ENCODE results near the gene C17orf100.

Gene C17orf100

GRCh38 chr17:6651354-6651918 is at the start of gene C17orf100, which contains the start of gene MED31:
Gene C17orf100, plus strand, starts transcription at chr17:6651762. Its CDS starts 152 bp downstream, at chr17:6651914.
Gene MED31, minus strand, starts transcription at chr17:6651605. Its CDS starts 77 bp downstream, at chr17:6651528.
- DNase-seq (ENCODE audit: low read depth): peak; percentile 72

- DNase-seq (ENCODE audit: low read depth): no peak
Measured at GRCh38 chr17:6602141-6602540, 49.4 kb upstream of the C17orf100 start.

DNA sequence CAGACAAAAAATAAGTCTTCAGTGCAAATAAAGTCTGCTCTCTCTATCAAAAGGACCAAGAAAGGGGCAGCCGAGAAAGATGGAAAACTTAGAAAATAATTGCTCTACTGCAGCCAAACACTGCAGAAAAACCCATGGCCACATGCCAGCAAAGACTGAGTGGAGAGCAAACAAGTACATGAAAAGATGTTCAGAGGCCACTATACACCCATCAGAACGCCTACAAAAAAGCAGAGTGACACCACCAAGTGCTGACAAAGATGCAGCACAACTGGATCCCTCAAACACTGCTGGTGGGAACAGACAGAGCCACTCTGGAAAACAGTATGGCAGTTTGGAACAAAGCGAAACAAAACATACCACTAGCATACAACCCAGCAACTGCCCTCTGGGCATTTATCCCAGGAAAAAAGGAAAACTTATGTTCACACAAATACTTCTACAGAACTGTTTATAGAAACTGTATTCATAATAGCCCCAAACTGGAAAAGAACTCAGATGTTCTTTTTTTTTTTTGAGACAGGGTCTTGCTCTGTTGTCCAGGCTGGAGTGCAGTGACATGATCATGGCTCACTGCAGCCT is 47.7 kb upstream of the C17orf100 start:
- no peak for DNase-seq (ENCODE audit: low read depth)

DNA sequence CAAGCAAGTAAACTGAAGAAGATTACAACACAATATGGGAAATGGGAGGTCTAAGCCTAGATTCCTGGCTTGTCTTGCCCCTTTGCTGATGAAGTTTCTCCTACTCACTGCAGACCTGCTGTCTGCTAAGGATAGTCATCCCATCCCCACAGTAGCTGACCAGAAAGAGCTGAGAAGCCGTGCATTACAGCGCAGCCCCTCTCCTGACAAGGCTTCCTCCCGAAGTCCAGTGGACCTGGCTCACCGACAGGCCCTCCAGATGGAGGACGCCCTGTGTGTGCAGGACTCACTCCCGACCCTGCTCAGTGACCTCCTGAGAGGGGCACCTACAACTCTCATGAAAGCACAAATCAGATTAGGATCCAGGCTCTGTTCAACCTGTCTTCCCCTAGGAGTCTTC is 46.4 kb upstream of the C17orf100 start:
- DNase-seq (ENCODE audit: low read depth): no peak

DNA sequence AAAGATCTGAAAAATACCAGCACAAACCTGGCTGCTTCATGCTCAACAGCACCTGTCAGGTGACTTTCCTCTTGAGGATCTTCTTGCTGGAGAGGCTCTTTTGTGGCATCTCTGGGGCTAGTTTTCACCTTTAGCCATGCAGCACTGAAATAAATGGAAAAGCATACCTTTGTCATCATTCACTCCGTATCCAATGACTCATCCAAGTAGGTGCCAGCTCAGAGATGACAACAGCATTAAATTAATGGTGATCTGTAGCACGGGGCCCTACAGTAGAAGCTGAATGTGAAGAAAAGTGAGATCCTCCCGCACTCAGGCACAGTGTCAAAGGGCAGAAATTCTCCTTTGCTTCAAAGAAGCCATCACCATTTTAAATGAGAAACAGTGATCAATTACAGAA is 43.2 kb upstream of the C17orf100 start:
- no peak for DNase-seq (ENCODE audit: low read depth)

DNA sequence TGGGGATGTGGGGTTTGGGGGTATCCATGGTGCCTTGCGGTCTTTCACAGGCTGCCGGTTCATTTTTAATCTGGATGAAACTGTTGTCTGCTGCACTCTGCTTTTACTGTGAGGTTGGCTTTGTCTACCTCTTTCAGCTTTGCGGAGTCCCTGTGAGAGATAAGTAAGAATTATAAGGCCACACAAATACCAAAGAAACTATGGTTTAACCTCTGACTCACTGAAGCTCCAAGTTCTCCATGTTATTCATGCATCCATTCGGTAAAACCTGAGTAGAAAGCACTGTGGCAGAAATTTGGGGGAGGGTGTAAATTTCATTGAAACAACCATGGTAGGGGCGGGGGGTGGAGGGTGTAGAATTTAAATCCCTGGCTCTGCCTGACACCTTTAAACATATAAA is 41.6 kb upstream of the C17orf100 start:
- no peak for DNase-seq (ENCODE audit: low read depth)

DNA sequence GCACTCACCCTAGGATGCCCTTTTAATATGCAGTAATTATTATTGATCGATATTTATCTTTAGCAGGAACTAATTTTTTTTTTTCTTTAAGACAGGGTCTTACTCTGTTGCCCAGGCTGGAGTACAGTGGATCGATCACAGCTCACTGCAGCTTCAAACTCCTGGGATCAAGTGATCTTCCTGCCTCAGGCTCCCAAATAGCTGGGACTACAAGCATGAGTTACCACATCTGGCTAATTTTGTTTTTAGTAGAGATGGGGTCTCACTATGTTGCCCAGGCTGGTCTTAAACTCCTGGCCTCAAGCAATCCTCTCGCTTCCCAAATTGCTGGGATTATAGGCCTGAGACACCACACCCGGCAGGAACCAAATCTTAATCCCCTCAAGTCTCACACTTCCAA is 40.3 kb upstream of the C17orf100 start:
- DNase-seq (ENCODE audit: low read depth): no peak

GRCh38 chr17:6623941-6624340 is 27.6 kb upstream of the C17orf100 start:
- DNase-seq (ENCODE audit: low read depth): no peak

GRCh38 chr17:6626616-6627015 is 24.9 kb upstream of the C17orf100 start:
- DNase-seq (ENCODE audit: low read depth): no peak

GRCh38 chr17:6627019-6627418 is 24.5 kb upstream of the C17orf100 start:
- DNase-seq (ENCODE audit: low read depth): no peak

- DNase-seq (ENCODE audit: low read depth): no peak
Measured at GRCh38 chr17:6630390-6630789, 21.2 kb upstream of the C17orf100 start.

GRCh38 chr17:6632530-6632929 is 19.0 kb upstream of the C17orf100 start:
- DNase-seq (ENCODE audit: low read depth): no peak

GRCh38 chr17:6633263-6633662 is 18.3 kb upstream of the C17orf100 start:
- no peak for DNase-seq (ENCODE audit: low read depth)

- DNase-seq (ENCODE audit: low read depth): no peak
Measured at GRCh38 chr17:6636105-6636504, 15.5 kb upstream of the C17orf100 start.

GRCh38 chr17:6636616-6637457 is 14.7 kb upstream of the C17orf100 start:
- DNase-seq (ENCODE audit: low read depth): no peak

DNA sequence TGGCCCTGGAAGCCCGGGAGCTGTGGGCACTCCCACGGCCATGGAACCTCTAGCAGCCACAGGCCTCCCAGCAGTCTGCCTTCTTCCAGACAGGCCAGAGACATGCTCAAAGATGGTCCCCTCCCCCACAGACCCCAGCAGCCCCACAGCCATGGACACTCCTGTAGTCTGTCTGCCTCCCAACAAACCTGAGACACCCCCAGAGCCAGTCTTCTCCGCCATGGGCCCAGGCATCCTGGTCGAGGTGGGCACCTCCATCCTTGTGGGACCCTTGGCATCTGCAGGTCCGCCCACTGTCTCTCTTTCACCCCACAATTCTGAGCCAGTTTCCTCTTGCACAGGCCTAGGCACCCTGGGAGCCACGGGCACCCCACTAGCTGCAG is 14.1 kb upstream of the C17orf100 start:
- no peak for DNase-seq (ENCODE audit: low read depth)

DNA sequence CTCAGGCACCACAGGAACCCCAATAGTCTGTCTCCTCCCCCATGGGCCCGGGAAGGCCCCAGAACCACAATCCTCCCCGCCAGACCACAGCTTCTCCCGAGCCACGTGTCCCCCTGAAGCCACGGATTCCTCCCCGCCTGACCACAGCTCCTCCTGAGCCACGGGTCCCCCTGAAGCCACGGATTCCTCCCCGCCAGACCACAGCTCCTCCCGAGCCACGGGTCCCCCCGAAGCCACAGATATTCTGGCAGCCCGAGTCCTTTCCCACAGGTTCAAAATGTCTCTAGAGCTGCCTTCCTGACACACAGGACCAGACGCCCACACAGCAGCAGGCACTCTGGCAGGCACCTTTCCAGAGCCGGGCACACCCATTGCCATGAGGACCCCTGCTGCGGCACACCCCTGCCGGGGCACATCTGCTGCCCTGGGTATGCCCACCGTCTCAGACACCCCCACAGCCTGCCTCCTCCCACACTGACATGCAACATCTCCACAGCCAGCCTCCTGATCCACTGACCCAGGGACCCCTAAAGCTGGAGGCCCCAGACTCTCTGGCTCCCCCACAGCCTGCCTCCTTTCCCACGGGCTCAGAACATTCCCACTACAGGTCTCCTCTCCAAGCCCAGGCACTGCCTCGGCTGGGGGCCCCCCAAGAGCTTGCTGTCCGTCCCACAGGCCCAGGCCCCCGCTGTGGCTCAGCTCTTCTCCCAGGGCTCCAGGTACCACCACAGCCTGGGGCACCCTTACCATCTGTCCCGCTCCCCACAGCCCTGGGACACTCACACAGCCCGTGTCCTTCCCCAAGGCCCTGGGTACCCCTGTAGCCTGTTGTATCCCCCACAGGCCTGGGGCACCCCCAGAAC is 13.3 kb upstream of the C17orf100 start:
- no peak for DNase-seq (ENCODE audit: low read depth)

- no peak for DNase-seq (ENCODE audit: low read depth)
Measured at GRCh38 chr17:6639014-6639585, 12.5 kb upstream of the C17orf100 start.

- DNase-seq (ENCODE audit: low read depth): no peak
Measured at GRCh38 chr17:6639586-6640535, 11.7 kb upstream of the C17orf100 start.

GRCh38 chr17:6640536-6641246 is 10.9 kb upstream of the C17orf100 start, which contains the start of the genes KIAA0753 and TXNDC17:
Gene KIAA0753, minus strand, starts transcription at chr17:6640711. Its CDS starts 5,608 bp downstream, at chr17:6635103.
Gene TXNDC17, plus strand, starts transcription at chr17:6641060. Its CDS starts 23 bp downstream, at chr17:6641083.
- peak; percentile 52 for DNase-seq (ENCODE audit: low read depth)

Measured in HS-27A (cell line).